SK-N-MC (cell line): Measurements from ENCODE around the gene KRTAP12-4.

Source experiments
- EZH2 ChIP-seq: fragments of 200-600 bp; sonication (generic); IDR thresholded peaks from one replicate; pipeline ENCODE4 v1.6.1; 2017; ENCODE audit warnings: antibody characterized with exemption
- FOXP2 ChIP-seq: optimal IDR thresholded peaks from 2 replicates; pipeline ENCODE3; 2011; ENCODE audit warnings: mild to moderate bottlenecking, moderate library complexity; ENCODE audit not compliant: insufficient read depth; ENCODE audit errors: extremely low read length, control extremely low read depth
- POLR2AphosphoS5 ChIP-seq: IDR thresholded peaks from 2 replicates; pipeline ENCODE4 v1.6.1; 2012; ENCODE audit warnings: mild to moderate bottlenecking, low read depth, low read length, borderline replicate concordance

- TF ChIP-seq FOXP2 (no peak), EZH2 (no peak), POLR2AphosphoS5 (no peak)
These were observed 2.4 kb upstream of the KRTAP12-4 start for GRCh38 chr21:44656868-44657267.
